Mucosa of descending colon (tissue), 3 donors: ENCODE data around the gene RHBDF2. TPM values are rescaled to one million over a fixed set of nuclear protein-coding genes. Genes with fewer than 3 reads are reported as not detected.

Experiments used
- ATAC-seq: fragments of 200-7000 bp; cut with Tn5 transposase; one replicate; pipeline ENCODE4 v1.9.1; 2020; ENCODE audit warnings: mild to moderate bottlenecking, moderate library complexity
- DNase-seq, 3 donors: peaks; one replicate each; pipeline ENCODE4 v3.0.0-alpha.2; 2020
- H3K36me3 ChIP-seq: fragments of 200-600 bp; one replicate; pipeline ENCODE4 v1.8.0; 2021; ENCODE audit warnings: low read depth, mild to moderate bottlenecking
- H3K4me1 ChIP-seq: fragments of 200-600 bp; one replicate; pipeline ENCODE4 v1.8.0; 2021; ENCODE audit warnings: low read depth, mild to moderate bottlenecking
- H3K4me3 ChIP-seq: fragments of 200-600 bp; one replicate; pipeline ENCODE4 v1.8.0; 2021; ENCODE audit warnings: mild to moderate bottlenecking
- H3K9me3 ChIP-seq: fragments of 200-600 bp; one replicate; pipeline ENCODE4 v1.8.0; 2021; ENCODE audit warnings: mild to moderate bottlenecking
- CTCF ChIP-seq: fragments of 200-600 bp; IDR thresholded peaks from one replicate; pipeline ENCODE4 v1.8.0; 2022; ENCODE audit warnings: antibody characterized with exemption, mild to moderate bottlenecking
- intact Hi-C, 2 donors: fragments of 100-400 bp; cut with DNase I in 1 of 2; cut with micrococcal nuclease in 1 of 2; formaldehyde crosslinking; loops; one replicate each; pipeline versions ENCODE4 v1.11.0 to v1.11.1; 2022; cut with DNase I, micrococcal nuclease
- total RNA-seq, 3 donors: library from RNA; stranded (reverse); fragmentation: NEBNext Ultra II Directional in 2 of 3; extraction: Animal tissue kit (Norgen Biotek cat#: 25700) in 2 of 3; gene quantifications; one replicate each; pipeline versions ENCODE4 v1.2.1 to v1.2.4, GENCODE V29; 2021 to 2023
- donor health status: DM: no; HTN: no; CAD: no; lungs with moderate emphysema.
- donor health status: DM: no; HTN: no; CAD: no.
- donor health status: DM: no; HTN: yes; CAD: no.

The RHBDF2 gene
- total RNA-seq, 3 donors from 2014 or later, result 11.2 to 20.8 (median 18.9) TPM

GRCh38 chr17:76481071-76481655 lies 20.1 kb downstream of the RHBDF2 start:
- no peaks in the 10 kb centered on the region for H3K4me1 ChIP-seq
- no peak overlapping the region for H3K4me3 ChIP-seq
- H3K36me3 ChIP-seq, result no peaks in the 10 kb centered on the region
- no peak for TF ChIP-seq CTCF
- peak; percentile 69 for ATAC-seq
- intact Hi-C loops, result no loop called here
- no peaks in the 10 kb centered on the region for H3K9me3 ChIP-seq
- DNase-seq, result peak in 1 of 3 donors; percentile 67

- intact Hi-C loops, result no loop called here
- DNase-seq (peak in 1 of 3 donors; percentile 45), ATAC-seq (peak; percentile 27)
- Histone ChIP-seq H3K4me3 (no peak overlapping the region), H3K9me3 (no peaks in the 10 kb centered on the region), H3K36me3 (no peaks in the 10 kb centered on the region), H3K4me1 (no peaks in the 10 kb centered on the region)
- no peak for TF ChIP-seq CTCF
Measured at GRCh38 chr17:76480632-76481031, 20.6 kb downstream of the RHBDF2 start.

GRCh38 chr17:76479515-76480060 lies 21.6 kb downstream of the RHBDF2 start:
- TF ChIP-seq CTCF, result no peak
- no peaks in the 10 kb centered on the region for H3K4me1 ChIP-seq
- DNase-seq, result no peak
- H3K9me3 ChIP-seq, result no peaks in the 10 kb centered on the region
- intact Hi-C loops, result no loop called here
- no peak overlapping the region for H3K4me3 ChIP-seq
- ATAC-seq, result no peak
- H3K36me3 ChIP-seq, result no peaks in the 10 kb centered on the region

- no peaks in the 10 kb centered on the region for H3K4me1 ChIP-seq
- TF ChIP-seq CTCF, result no peak
- no peaks in the 10 kb centered on the region for H3K9me3 ChIP-seq
- no peak for DNase-seq
- H3K4me3 ChIP-seq, result no peak overlapping the region
- intact Hi-C loops, result no loop called here
- no peaks in the 10 kb centered on the region for H3K36me3 ChIP-seq
- no peak for ATAC-seq
Measured at GRCh38 chr17:76478730-76479514, 22.3 kb downstream of the RHBDF2 start.

- no peak for TF ChIP-seq CTCF
- Histone ChIP-seq H3K4me3 (no peak overlapping the region), H3K9me3 (no peaks in the 10 kb centered on the region), H3K4me1 (no peaks in the 10 kb centered on the region), H3K36me3 (no peaks in the 10 kb centered on the region)
- intact Hi-C loops, result no loop called here
- DNase-seq, result no peak
- ATAC-seq, result no peak
Measured at GRCh38 chr17:76478097-76478496, 23.1 kb downstream of the RHBDF2 start.
